ENCODE data around the gene EDEM2. TPM values are rescaled to one million over a fixed set of nuclear protein-coding genes. Genes with fewer than 3 reads are reported as not detected.
"Not testable (repeated sequence)": the region's sequence is repeated elsewhere in the genome, so short reads cannot be mapped to it uniquely, and the experiment has no call there.

EDEM2 gene
- total RNA-seq, 1 donor from 2014 or later = 13.1 TPM

DNA sequence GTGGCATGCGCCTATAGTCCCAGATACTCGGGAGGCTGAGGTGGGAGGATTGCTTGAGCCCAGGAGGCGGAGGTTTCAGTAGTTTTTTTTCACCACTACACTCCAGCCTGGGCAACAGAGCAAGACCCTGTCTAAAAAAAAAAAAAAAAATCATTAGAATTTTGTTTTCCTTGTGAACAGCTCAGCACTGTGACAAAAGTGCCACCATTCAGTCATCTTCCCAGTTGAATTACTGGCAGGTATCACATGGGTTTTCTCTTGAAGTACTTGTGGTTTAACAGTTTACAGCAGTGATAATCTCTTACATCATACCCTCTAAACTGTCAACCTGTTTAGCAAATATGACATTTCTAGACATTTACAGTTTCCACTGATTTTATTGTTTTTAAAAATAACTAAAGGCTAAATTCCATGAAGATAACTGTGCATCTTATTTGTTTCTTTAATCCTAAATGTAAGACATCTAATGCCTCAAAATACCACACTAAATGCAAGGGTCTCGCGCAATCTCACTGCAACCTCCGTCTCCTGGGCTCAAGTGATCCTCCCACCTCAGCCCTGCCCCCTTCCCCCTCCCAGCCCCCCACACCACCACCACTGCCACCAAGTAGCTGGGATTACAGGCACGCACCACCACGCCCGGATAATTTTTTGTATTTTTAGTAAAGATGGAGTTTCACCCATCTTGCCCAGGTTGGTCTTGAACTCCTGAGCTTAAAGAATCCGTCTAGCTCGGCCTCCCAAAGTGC, 61.5 kb downstream of the EDEM2 start:
- DNase-seq = no peak

DNA sequence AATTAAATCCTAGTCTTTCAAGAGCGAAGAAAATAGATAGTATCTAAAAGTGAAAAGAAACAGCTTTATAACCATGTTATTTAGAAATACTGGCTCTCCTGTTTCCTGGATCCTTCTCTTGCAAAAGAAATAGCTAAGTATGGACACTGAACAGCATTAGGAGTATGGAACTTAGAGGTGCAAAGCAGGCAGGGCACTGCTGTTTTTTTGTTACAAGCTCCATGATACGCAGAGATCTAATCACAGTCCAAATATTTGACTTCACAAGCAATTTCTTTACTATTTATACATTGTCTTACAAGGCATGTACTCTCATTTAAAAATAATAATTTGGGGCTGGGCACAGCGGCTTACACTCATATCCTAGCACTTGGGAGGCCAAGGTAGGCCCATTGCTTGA, 62.1 kb downstream of the EDEM2 start:
- DNase-seq = no peak

DNA sequence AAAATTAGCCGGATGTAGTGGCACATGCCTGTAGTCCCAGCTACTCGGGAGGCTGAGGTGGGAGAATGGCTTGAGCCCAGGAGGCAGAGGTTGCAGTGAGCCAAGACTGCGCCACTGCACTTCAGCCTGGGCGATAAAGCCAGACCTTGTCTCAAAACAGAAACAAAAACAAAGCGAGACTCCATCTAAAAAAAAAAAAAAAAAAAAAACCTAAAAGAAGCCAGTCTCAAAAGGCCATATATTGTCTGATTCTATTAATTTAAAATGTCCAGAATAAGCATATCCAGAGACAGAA, 66.8 kb downstream of the EDEM2 start:
- DNase-seq = not testable (repeated sequence)

DNA sequence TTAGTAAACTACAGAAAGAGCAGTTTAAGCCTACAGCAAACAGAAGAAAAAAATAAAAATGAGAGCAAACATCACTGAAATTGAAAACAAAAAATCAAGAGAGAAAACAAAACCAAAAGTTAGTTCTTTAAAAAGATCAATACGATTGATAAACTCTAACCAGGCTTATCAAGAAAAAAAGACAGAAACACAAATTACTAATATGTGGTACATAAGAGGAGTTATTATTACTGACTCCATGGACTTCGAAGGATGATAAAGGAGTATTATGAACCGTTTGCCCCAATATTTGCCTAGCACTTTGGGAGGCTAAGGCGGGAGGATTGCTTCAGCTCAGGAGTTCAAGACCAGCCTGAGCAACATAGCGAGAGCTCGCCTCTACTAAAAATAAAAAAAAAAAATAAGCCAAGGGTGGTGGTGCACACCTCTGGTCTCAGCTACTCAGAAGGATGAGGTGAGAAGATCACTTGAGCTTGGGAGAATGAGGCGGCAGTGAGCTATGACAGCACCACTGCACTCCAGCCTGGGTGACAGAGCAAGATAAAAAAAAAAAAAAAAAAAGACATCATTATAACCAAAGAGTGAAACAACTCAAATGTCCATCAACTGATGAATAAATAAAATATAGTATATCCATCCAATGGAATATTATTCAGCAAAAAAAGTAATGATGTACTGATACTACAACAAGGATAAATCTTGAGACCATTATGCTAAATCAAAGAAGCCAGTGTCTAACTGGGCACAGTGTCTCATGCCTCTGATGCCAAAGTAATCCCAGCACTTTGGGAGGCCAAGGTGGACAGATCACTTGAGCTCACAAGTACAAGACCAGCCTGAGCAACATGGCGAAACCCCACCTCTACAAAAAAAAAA, 67.4 kb downstream of the EDEM2 start:
- no peak for DNase-seq

DNA sequence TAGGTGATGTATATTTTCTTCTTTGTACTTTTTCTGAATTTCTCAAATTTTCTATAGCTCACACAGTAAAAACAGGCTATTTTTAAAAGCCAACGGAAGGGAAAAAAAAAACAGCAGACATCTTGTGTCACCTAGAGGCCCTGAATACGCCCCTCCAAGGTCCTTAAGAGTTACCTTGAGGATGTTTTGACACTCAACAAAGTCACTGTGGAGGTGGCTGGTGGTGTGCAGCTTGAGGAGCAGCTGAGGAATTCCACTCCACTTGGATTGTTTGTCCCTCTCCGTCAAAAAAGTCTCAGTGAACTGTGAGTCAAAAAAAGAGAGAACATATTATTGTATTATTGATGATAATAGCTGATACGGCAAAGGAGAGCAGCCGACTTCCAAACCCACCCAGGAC, 69.3 kb downstream of the EDEM2 start:
- no peak for DNase-seq

DNA sequence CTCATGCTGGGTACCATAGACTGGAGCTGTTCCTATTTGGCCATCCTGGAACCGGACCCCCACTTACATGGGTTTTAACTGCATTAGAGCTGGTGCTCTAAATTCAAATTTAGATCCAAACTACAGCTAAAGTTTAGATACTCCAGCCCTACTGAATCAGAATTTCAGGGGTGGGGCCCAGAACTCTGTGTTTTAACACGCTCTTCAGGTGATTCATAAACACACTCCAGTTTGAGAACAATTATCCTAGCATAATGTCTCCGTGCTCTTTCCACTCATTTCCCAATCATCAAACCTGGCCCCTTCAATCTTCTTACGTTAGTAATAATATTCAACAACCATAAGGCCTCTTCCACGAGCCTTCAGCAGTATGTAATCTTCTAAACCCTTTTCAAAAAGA, 69.8 kb downstream of the EDEM2 start:
- DNase-seq = no peak

DNA sequence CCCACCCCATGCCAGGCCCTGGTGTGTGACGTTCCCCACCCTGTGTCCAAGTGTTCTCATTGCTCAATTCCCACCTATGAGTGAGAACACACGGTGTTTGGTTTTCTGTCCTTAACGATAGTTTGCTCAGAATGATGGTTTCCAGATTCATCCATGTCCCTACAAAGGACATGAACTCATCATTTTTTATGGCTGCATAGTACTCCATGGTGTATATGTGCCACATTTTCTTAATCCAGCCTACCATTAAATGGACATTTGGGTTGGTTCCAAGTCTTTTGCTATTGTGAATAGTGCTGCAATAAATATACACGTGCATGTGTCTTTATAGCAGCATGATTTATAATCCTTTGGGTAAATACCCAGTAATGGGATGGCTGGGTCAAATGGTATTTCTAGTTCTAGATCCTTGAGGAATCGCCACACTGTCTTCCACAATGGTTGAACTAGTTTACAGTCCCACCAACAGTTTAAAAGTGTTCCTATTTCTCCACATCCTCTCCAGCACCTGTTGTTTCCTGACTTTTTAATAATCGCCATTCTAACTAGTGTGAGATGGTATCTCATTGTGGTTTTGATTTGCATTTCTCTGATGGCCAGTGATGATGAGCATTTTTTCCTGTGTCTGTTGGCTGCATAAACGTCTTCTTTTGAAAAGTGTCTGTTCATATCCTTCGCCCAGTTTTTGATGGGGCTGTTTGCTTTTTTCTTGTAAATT, 75.5 kb downstream of the EDEM2 start:
- not testable (repeated sequence) for DNase-seq

DNA sequence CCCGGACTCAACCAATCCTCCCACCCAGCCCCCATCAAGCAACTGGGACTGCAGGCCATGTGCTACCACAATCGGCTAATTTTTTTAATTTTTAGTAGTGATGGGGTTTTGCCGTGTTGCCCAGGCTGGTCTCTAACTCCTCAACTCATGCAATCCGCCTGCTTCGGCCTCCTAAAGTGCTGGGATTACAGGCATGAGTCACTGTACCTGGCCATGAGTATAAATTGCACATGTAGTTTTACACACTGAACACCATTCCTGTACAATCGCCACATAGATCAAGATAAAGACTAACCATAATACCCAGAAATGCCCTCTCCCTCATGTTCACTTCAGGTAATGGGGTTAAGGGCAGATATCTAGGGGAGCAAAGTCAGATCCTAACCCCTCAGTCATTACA, 80.9 kb downstream of the EDEM2 start:
- no peak for DNase-seq

Small RNA genes within 50 kb of the gene (small RNA-seq; reads per million reads assigned to genes)
- not detected for gene RF00275
- not detected for gene RNA5SP483

Other genes starting within 250 kb of the EDEM2 start
- 41.5 TPM for gene GSS, start 191.5 kb downstream of the EDEM2 start, total RNA-seq
- gene MYH7B, start 191.5 kb downstream of the EDEM2 start, total RNA-seq = under 0.01 TPM
- gene TRPC4AP, start 54.5 kb downstream of the EDEM2 start, total RNA-seq = 45.9 TPM
- 4.7 TPM for gene PROCR, start 24.7 kb upstream of the EDEM2 start, total RNA-seq
- 76.1 TPM for gene MMP24, start 79.4 kb upstream of the EDEM2 start, total RNA-seq
- 1.9 TPM for gene MMP24OS, start 130.8 kb upstream of the EDEM2 start, total RNA-seq
- gene EIF6, start 137.4 kb upstream of the EDEM2 start, total RNA-seq = 58.3 TPM
- not detected for gene FAM83C, start 145.1 kb upstream of the EDEM2 start, total RNA-seq